GM19372 (cell line): ENCODE data around the gene USP51.
A peak's percentile ranks its signal among the peaks of the same experiment; 100 is the strongest.
"Not testable (repeated sequence)": the region's sequence is repeated elsewhere in the genome, so short reads cannot be mapped to it uniquely, and the experiment has no call there.

Experiments
- ATAC-seq: cut with Tn5 transposase; IDR thresholded peaks from one replicate; pipeline ENCODE4 v1.9.1; 2021; ENCODE audit warnings: mild to moderate bottlenecking, low read depth, moderate library complexity; ENCODE audit not compliant: unreplicated experiment

Gene USP51

DNA sequence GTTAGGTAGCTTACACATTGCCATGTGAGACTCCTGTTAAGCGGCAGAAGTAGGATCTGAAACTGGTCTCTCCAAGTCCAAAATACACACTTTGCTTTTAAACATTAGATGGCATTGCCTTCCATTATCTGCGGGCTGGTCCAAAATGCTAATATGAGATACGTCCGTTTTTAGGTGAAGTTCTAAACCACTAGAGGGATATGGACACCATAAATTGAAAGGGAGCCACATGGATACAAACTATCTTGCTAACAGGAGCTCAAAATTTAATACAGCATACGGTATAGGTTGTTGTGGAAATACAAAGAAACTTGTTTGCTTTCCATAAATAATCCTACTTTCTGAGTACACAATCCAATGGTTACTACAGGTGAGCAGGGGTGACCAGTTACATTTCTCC lies 23.9 kb downstream of the USP51 start:
- not testable (repeated sequence) for ATAC-seq

GRCh38 chrX:55465108-55465507 lies 24.5 kb downstream of the USP51 start:
- not testable (repeated sequence) for ATAC-seq

GRCh38 chrX:55464050-55464449 lies 25.6 kb downstream of the USP51 start:
- not testable (repeated sequence) for ATAC-seq

- not testable (repeated sequence) for ATAC-seq
Measured at GRCh38 chrX:55459926-55460325, 29.7 kb downstream of the USP51 start.

GRCh38 chrX:55459426-55459825 lies 30.2 kb downstream of the USP51 start:
- ATAC-seq, result not testable (repeated sequence)

GRCh38 chrX:55455708-55456107 lies 33.9 kb downstream of the USP51 start:
- not testable (repeated sequence) for ATAC-seq

DNA sequence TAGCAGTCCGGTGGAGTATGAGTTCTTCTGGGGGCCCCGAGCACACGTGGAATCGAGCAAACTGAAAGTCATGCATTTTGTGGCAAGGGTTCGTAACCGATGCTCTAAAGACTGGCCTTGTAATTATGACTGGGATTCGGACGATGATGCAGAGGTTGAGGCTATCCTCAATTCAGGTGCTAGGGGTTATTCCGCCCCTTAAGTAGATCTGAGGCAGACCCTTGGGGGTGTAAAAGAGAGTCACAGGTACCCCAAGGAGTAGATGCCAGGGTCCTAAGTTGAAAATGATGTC lies 36.9 kb downstream of the USP51 start:
- no peak for ATAC-seq

GRCh38 chrX:55451990-55452832 lies 37.4 kb downstream of the USP51 start, which contains the start of gene MAGEH1:
TSS of gene MAGEH1 (plus strand) at chrX:55452127. CDS start at chrX:55452375, 248 bp downstream.
- peak; percentile 94 for ATAC-seq

DNA sequence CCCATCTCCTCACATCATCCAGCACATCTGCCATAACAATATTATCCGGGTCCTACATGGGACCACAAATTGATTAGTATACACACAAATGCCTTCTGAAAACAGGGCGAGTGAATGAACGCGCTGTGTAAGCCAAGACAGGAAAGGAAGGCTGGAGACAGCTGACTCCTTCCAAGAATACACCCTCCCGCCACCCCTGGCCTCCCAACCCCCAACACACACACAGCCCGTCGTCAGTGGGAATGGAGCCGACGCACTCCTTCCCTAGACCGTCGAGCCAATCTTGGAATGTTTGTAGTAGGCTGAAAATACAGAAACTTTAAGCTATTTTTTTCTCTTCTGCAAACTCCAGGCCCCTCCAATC lies 38.0 kb downstream of the USP51 start:
- peak; percentile 21 for ATAC-seq

GRCh38 chrX:55451141-55451540 lies 38.5 kb downstream of the USP51 start:
- no peak for ATAC-seq

- no peak for ATAC-seq
Measured at GRCh38 chrX:55450259-55450658, 39.4 kb downstream of the USP51 start.

GRCh38 chrX:55443468-55443867 lies 46.2 kb downstream of the USP51 start:
- ATAC-seq, result not testable (repeated sequence)
